Hematopoietic multipotent progenitor cell treated with erythropoietin and hydrocortisone succinate and interleukin-3 and kit ligand, for 6 days (in vitro differentiated cells): Measurements from ENCODE around the gene RAN.
"Not testable (repeated sequence)": the region's sequence is repeated elsewhere in the genome, so short reads cannot be mapped to it uniquely, and the experiment has no call there.

Experiments
- DNase-seq: peaks from one replicate; pipeline ENCODE4 v3.0.0-alpha.2; 2015

RAN gene

GRCh38 chr12:130871286-130872178, at the start of gene RAN:
Gene RAN, plus strand, starts transcription at chr12:130872066. Its CDS starts 528 bp downstream, at chr12:130872594.
- DNase-seq, result peak; percentile 93

GRCh38 chr12:130825771-130826150, 46.1 kb upstream of the RAN start:
- peak; percentile 69 for DNase-seq

GRCh38 chr12:130826151-130826801, 45.6 kb upstream of the RAN start:
- peak; percentile 81 for DNase-seq

GRCh38 chr12:130827432-130827831, 44.4 kb upstream of the RAN start:
- no peak for DNase-seq

GRCh38 chr12:130828895-130829294, 43.0 kb upstream of the RAN start:
- DNase-seq, result no peak

- no peak for DNase-seq
These were observed 42.2 kb upstream of the RAN start for GRCh38 chr12:130829391-130830245.

GRCh38 chr12:130830246-130830551, 41.7 kb upstream of the RAN start:
- DNase-seq, result no peak

GRCh38 chr12:130831246-130831645, 40.6 kb upstream of the RAN start:
- no peak for DNase-seq

GRCh38 chr12:130831876-130832405, 39.9 kb upstream of the RAN start:
- DNase-seq, result no peak

- peak; percentile 96 for DNase-seq
These were observed 39.2 kb upstream of the RAN start for GRCh38 chr12:130832561-130833209.

- no peak for DNase-seq
These were observed 36.9 kb upstream of the RAN start for GRCh38 chr12:130835011-130835410.

- DNase-seq, result no peak
These were observed 36.4 kb upstream of the RAN start for GRCh38 chr12:130835436-130835835.

GRCh38 chr12:130838284-130838950, 33.4 kb upstream of the RAN start:
- DNase-seq, result peak; percentile 64

- DNase-seq, result peak; percentile 87
These were observed 32.7 kb upstream of the RAN start, which contains the start of gene STX2 for GRCh38 chr12:130838951-130839769. Gene STX2, minus strand, starts transcription at chr12:130839250. Its CDS starts 151 bp downstream, at chr12:130839099.

GRCh38 chr12:130839770-130840404, 32.0 kb upstream of the RAN start:
- DNase-seq, result no peak

- DNase-seq, result no peak
These were observed 25.5 kb upstream of the RAN start for GRCh38 chr12:130846369-130846768.

GRCh38 chr12:130847112-130847511, 24.8 kb upstream of the RAN start:
- no peak for DNase-seq

- not testable (repeated sequence) for DNase-seq
These were observed 23.8 kb upstream of the RAN start for GRCh38 chr12:130848105-130848504.

- not testable (repeated sequence) for DNase-seq
These were observed 23.0 kb upstream of the RAN start for GRCh38 chr12:130848785-130849305.
